Thymus (tissue), 11 donors: ENCODE data around the gene GUCA2B. TPM values are rescaled to one million over a fixed set of nuclear protein-coding genes. Genes with fewer than 3 reads are reported as not detected.

Experiments
- DNase-seq, 9 donors: peaks; one replicate each; pipeline ENCODE4 v3.0.0-alpha.2; 2013; ENCODE audit warnings: low spot score in 9 of 9, low read depth in 6 of 9, missing footprints in 1 of 9
- H3K27ac ChIP-seq, 2 donors: one replicate each; pipeline ENCODE4 v1.5.1; 2013; ENCODE audit warnings: control low read depth in 1 of 2, low read depth in 1 of 2, low read length in 1 of 2, mild to moderate bottlenecking in 1 of 2, moderate library complexity in 1 of 2
- H3K27me3 ChIP-seq, 2 donors: one replicate each; pipeline ENCODE4 v1.5.1; 2013; ENCODE audit warnings: low read length in 1 of 2; ENCODE audit not compliant: control insufficient read depth in 2 of 2, insufficient read depth in 1 of 2
- H3K36me3 ChIP-seq, 2 donors: one replicate each; pipeline ENCODE4 v1.5.1; 2013; ENCODE audit warnings: low read length in 1 of 2, mild to moderate bottlenecking in 1 of 2, moderate library complexity in 1 of 2; ENCODE audit not compliant: control insufficient read depth in 2 of 2, insufficient read depth in 2 of 2
- H3K4me1 ChIP-seq, 2 donors: one replicate each; pipeline ENCODE4 v1.5.1; 2013; ENCODE audit warnings: low read length in 2 of 2; ENCODE audit not compliant: control insufficient read depth in 2 of 2, insufficient read depth in 2 of 2
- H3K4me3 ChIP-seq, 2 donors: one replicate each; pipeline ENCODE4 v1.5.1; 2013; ENCODE audit warnings: low read length in 2 of 2, control low read depth in 1 of 2, mild to moderate bottlenecking in 1 of 2
- H3K9me3 ChIP-seq, 2 donors: one replicate each; pipeline ENCODE4 v1.5.1; 2013; ENCODE audit warnings: low read length in 1 of 2, mild to moderate bottlenecking in 1 of 2; ENCODE audit not compliant: control insufficient read depth in 2 of 2, insufficient read depth in 1 of 2
- WGBS: extraction: QIAGEN DNeasy Blood & Tissue Kit; methylation state at CpG from one replicate; pipeline ENCODE4 v1.1.7; 2013; 5-methylcytosine and 5-hydroxymethylcytosine counted together
- polyA plus RNA-seq: library from polyadenylated mRNA; stranded (reverse); fragments of 200-250 nt; gene quantifications from one replicate; pipeline ENCODE4 v1.2.3, GENCODE V29; 2013
- total RNA-seq: library from RNA; stranded (reverse); fragments of 120-200 nt; gene quantifications from one replicate; pipeline ENCODE4 v1.2.4, GENCODE V29; 2013
- donor health status: healthy.

The GUCA2B gene
- total and polyA plus RNA-seq, 2 donors: 0.28 to 0.84 TPM

DNA sequence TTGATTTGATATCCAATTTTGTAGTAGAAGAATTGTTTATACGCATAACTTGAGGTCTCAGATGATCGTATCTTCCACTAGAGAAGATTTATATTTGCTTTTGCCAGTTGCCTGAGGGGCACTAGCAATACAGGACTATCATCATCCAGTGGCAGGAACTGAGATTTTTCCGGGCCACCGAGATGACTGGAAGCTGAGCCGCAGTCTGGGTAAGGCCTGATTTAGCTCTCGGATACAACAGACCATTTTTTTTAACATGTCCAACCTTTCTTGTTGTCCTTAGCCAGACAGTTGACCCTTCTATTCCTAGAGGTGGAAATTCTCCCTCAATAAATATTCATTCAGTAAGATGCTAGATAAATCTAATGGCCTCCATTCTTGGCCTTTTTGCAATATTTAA lies 25.4 kb upstream of the GUCA2B start:
- H3K27me3 ChIP-seq: no peaks in the 10 kb centered on the region
- H3K9me3 ChIP-seq: no peaks in the 10 kb centered on the region
- 97% methylated on average over 6 of the region's 6 CpGs for WGBS
- no peaks in the 10 kb centered on the region for H3K4me1 ChIP-seq
- no peaks in the 10 kb centered on the region for H3K36me3 ChIP-seq
- DNase-seq: no peak
- no peak overlapping the region for H3K4me3 ChIP-seq
- no peak overlapping the region for H3K27ac ChIP-seq

- Histone ChIP-seq H3K4me3 (no peak overlapping the region), H3K36me3 (no peaks in the 10 kb centered on the region), H3K27ac (no peak overlapping the region), H3K27me3 (no peaks in the 10 kb centered on the region), H3K9me3 (no peaks in the 10 kb centered on the region), H3K4me1 (no peaks in the 10 kb centered on the region)
- 99% methylated on average over 2 of the region's 2 CpGs for WGBS
- DNase-seq: no peak
Measured at GRCh38 chr1:42128499-42128898, 24.7 kb upstream of the GUCA2B start.

GRCh38 chr1:42128964-42129363 lies 24.2 kb upstream of the GUCA2B start:
- 91% methylated on average over 3 of the region's 3 CpGs for WGBS
- H3K27ac ChIP-seq: no peak overlapping the region

DNA sequence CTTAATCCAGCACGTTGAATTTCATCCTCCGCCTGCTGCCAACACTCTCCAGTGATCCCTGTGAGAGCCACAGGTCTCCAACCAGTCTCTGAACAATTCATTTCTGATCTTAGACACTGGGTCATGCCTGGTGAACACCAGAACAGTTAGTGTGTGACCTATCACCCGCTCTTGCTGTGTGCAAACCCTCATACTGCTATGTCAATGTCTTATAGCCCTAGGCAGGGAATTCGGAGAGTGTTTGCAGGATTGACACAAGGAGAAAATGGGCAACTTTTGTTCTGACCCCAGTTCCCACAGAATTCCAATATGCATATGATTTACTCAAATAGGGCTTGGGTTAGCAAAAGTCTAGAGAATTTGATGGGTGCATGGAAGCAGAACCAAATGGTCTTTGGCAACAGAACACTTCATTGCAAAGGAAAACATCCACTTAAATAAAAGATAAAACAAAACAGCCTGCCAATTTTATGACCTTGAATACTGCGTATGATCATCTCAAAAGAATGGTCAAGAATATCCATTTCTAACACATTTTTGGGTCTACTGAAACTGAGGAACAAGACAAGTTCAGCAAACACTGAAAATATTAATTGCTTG lies 23.0 kb upstream of the GUCA2B start:
- no peak overlapping the region for H3K27ac ChIP-seq
- no peak overlapping the region for H3K4me3 ChIP-seq
- no peak for DNase-seq
- H3K4me1 ChIP-seq: no peaks in the 10 kb centered on the region
- H3K9me3 ChIP-seq: no peaks in the 10 kb centered on the region
- no peaks in the 10 kb centered on the region for H3K27me3 ChIP-seq
- no peaks in the 10 kb centered on the region for H3K36me3 ChIP-seq
- WGBS: 98% methylated on average over 5 of the region's 5 CpGs

More at GRCh38 chr1:42128964-42129363, 24.2 kb upstream of the GUCA2B start:
- H3K27me3 ChIP-seq: no peaks in the 10 kb centered on the region
- no peak for DNase-seq
- H3K4me1 ChIP-seq: no peaks in the 10 kb centered on the region
- no peak overlapping the region for H3K4me3 ChIP-seq
- H3K36me3 ChIP-seq: no peaks in the 10 kb centered on the region
- H3K9me3 ChIP-seq: no peaks in the 10 kb centered on the region

- WGBS: 96% methylated on average over 5 of the region's 5 CpGs
- Histone ChIP-seq H3K4me3 (no peak overlapping the region), H3K9me3 (no peaks in the 10 kb centered on the region), H3K4me1 (no peaks in the 10 kb centered on the region), H3K36me3 (no peaks in the 10 kb centered on the region), H3K27me3 (no peaks in the 10 kb centered on the region), H3K27ac (no peak overlapping the region)
- no peak for DNase-seq
Measured at GRCh38 chr1:42133390-42133789, 19.8 kb upstream of the GUCA2B start.

GRCh38 chr1:42133809-42134526 lies 19.2 kb upstream of the GUCA2B start:
- DNase-seq: no peak
- H3K9me3 ChIP-seq: no peaks in the 10 kb centered on the region
- H3K27ac ChIP-seq: no peak overlapping the region
- no peak overlapping the region for H3K4me3 ChIP-seq
- H3K36me3 ChIP-seq: no peaks in the 10 kb centered on the region
- 93% methylated on average over 10 of the region's 10 CpGs for WGBS
- H3K27me3 ChIP-seq: no peaks in the 10 kb centered on the region
- no peaks in the 10 kb centered on the region for H3K4me1 ChIP-seq

- Histone ChIP-seq H3K9me3 (no peaks in the 10 kb centered on the region), H3K27me3 (no peaks in the 10 kb centered on the region), H3K36me3 (no peaks in the 10 kb centered on the region), H3K4me3 (no peak overlapping the region), H3K4me1 (no peaks in the 10 kb centered on the region), H3K27ac (no peak overlapping the region)
- DNase-seq: no peak
- WGBS: 95% methylated on average over 3 of the region's 3 CpGs
Measured at GRCh38 chr1:42135426-42135825, 17.8 kb upstream of the GUCA2B start.

DNA sequence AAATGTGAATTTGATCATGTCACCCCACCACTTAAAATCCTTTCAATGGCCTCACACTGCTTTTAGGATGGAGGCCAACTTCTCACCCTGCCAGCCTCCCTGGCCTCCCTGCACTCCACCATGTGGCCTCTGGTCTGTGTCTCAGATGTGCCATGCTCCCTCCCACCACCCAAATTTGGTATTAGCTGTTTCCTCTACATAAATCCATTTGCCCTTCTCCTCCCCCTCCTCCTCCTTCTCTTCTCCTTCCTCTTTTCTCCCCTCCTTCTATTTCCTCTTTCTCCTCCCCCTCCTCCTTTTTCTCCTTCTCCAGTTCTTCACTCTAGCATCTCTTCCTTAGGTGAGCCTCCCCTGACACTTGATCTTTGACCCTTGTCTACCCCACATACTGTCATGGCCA lies 16.7 kb upstream of the GUCA2B start:
- Histone ChIP-seq H3K4me3 (no peak overlapping the region), H3K4me1 (no peaks in the 10 kb centered on the region), H3K36me3 (no peaks in the 10 kb centered on the region), H3K27me3 (no peaks in the 10 kb centered on the region), H3K9me3 (no peaks in the 10 kb centered on the region), H3K27ac (no peak overlapping the region)
- DNase-seq: no peak

- no peaks in the 10 kb centered on the region for H3K36me3 ChIP-seq
- no peaks in the 10 kb centered on the region for H3K27me3 ChIP-seq
- H3K4me3 ChIP-seq: no peak overlapping the region
- H3K9me3 ChIP-seq: no peaks in the 10 kb centered on the region
- WGBS: 97% methylated on average over 10 of the region's 10 CpGs
- no peak overlapping the region for H3K27ac ChIP-seq
- no peak for DNase-seq
- no peaks in the 10 kb centered on the region for H3K4me1 ChIP-seq
Measured at GRCh38 chr1:42137766-42138165, 15.4 kb upstream of the GUCA2B start.
